Measurements from ENCODE around the gene MCOLN2. TPM values are rescaled to one million over a fixed set of nuclear protein-coding genes. Genes with fewer than 3 reads are reported as not detected.
"Not testable (repeated sequence)": the region's sequence is repeated elsewhere in the genome, so short reads cannot be mapped to it uniquely, and the experiment has no call there.

MCOLN2 gene
- total RNA-seq, 1 donor from 2014 or later = 0.33 TPM

DNA sequence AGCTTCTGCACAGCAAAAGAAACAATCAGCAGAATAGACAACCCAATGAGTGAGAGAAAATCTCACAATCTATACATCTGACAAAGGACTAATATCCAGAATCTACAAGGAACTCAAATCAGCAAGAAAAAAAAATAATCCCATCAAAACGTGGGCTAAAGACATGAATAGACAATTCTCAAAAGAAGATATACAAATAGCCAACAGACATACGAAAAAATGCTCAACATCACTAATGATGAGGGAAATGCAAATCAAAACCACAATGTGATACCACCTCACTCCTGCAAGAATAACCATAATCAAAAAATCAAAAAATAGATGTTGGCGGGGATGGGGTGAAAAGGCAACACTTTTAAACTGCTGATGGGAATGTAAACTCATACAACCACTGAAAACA is 10.4 kb downstream of the MCOLN2 start:
- DNase-seq (ENCODE audit: low spot score); ATAC-seq: not testable (repeated sequence)

DNA sequence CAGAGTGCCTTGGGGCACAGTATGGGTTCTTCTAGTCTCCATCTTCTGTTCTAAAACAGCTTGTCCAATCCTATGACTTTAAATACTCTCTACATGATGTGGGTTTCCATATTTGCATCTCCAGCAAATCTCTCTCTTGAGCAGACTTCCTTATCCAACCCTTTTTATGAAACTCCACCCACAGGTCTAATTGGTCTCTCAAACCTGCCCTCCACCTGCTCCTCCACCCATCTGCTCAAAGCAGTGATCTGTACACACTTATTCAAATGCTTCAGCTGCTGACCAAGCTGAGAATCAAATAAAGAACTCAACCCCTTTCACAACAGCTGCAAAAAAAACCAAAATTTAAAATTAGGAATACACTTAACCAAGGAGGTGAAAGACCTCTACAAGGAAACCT is 11.5 kb downstream of the MCOLN2 start:
- ATAC-seq (no peak), DNase-seq (ENCODE audit: low spot score) (no peak)

DNA sequence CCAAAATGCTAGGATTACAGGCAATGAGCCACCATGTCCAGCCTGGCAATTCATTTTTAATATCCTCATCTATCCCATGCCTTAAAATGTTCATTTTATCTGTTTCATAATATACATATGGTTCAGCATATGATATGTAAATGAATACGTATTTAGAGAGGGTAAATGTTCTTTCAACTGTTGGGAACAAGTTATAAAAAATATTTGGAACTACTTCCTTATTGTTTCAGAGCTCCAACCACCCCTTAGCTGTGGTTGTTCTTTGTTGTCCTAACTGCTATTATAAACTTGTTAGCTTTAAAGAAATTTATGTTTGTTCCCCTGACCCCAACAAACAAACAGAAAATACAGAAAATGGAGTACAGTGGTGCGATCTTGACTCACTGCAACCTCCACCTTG is 14.5 kb downstream of the MCOLN2 start:
- no peak for DNase-seq (ENCODE audit: low spot score)
- ATAC-seq = no peak

DNA sequence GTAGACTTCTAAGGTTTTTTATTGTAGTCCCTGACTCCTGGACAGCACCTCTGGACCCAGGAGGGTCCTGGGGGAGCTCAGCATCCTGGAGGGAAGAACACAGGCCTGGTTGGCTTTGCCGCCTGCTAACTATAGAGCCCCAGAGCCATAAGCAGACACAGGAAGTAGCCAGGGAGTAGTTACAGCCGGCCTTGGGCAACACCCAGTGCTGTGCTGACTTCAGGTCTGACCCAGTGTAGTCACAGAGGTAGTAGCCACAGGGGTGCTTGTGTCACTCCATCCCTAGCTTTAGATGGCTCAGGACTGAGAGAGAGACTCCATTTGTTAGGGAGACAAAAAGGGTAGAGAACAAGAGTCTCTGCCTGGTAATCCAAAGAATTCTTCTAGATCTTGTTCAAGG is 21.9 kb downstream of the MCOLN2 start:
- ATAC-seq = no peak
- no peak for DNase-seq (ENCODE audit: low spot score)

DNA sequence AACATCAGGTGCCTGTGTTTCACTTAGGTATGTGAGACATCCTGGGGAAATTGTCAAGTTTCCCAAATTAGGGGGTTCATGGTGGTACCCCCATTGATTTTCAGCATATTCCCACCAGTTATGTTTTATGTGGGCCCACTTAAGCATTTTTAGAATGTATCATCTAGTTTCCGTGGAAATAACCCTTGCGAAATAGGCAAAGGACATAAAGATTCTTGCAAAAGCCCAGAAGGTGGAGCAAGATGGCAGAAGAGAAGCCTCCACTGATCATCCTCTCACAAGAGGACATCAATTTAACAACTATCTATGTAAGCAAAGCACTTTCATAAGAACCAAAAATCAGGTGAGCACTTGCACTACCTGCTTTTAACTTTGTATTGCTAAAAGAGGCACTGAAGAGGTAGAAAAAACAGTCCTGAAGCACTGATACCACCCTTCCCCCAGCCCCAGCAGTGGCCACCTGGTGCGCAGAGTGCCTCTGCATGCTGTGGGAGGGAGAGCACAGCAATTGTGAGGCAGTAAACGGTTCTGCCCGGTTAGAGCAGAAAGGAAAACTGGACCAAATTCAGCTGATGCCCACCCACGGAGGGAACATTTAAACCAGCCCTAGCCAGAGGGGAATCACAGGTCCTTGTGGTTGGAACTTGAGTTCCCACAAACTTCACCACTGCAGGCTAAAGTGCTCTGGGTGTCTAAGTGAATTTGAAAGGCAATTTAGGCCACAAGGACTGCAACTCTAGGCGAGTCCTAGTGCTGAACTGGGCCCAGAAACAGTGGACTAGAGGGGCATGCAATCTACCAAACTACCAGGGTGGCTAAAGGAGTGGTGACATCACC is 23.2 kb downstream of the MCOLN2 start:
- ATAC-seq (no peak), DNase-seq (ENCODE audit: low spot score) (no peak)

DNA sequence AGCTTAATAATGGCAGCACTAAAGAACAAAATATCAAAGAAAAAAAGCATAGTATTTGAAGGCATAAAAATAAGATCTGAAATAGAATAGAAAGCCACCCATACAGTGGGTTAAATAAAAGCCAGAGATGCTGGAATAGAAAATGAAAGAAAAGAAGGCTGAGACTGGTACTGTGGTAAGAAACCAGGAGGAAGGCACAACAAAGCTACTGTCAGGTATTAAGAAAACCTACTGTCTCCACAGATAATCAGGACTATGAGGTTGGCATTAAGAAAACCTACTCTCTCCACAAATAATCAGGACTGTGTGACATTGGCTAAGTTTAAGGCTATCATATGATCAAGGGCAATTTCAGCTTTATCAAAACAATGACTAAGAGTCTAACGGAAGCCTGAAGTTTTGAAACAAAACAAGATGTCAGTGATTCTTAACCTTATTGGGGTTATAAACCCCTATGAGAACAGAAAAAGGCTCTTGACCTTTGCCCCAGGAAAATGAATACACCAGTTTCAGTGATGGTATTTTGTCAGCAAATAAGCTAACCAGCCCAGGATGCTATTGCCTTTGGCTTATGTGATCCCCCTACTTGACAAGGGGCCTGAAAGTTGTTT is 24.4 kb downstream of the MCOLN2 start:
- no peak for ATAC-seq
- no peak for DNase-seq (ENCODE audit: low spot score)

DNA sequence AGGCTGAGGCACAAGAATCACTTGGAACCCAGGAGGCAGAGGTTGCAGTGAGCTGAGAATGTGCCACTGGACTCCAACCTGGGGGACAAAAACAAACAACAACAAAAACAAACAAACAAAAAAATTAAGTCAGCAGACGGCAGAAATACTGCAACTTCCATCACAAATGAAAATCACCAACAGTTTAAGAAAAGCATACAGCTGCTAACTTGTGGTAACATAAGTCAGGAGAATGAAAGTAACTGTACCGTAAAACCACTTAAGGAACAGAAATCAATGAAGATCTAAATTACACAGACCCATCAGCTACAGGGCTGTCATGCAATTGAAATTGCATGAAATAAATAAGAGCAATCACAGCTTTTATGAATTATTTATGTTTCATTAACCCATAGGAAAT is 25.0 kb downstream of the MCOLN2 start:
- no peak for DNase-seq (ENCODE audit: low spot score)
- ATAC-seq = no peak

DNA sequence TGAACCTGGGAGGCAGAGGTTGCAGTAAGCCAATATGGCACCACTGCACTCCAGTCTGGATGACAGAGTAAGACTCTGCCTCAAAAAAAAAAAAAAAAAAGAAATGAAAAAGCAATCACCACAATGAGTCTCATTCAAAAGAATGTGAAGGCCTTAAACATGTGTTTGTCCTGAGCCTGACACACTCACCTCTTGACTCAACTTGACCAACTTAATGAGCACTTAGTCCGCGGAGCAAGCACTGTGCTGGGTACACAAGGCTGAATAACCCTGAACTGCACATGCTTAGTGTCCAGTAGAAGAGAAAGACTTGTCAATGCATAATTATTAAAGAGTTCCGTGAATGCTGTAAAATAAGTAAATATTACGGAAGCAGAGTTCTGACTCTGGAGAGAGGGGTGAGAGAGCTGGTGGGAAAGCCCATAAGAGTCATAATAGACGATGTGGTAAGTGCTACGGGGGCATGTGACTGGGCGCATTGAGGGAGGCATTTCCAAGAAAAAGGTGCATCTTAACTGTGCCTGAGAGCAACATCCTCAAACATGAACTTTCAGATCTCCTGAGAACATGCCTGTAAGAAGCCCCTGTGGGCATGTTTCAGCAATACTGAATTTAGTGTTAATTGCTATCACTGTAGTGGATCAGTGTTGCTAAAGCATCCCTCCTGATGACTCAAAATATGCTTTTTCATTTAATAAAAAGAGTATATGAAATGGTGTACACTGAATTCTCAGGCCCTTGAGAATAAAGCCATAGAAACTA is 27.2 kb downstream of the MCOLN2 start:
- no peak for ATAC-seq
- DNase-seq (ENCODE audit: low spot score) = no peak

DNA sequence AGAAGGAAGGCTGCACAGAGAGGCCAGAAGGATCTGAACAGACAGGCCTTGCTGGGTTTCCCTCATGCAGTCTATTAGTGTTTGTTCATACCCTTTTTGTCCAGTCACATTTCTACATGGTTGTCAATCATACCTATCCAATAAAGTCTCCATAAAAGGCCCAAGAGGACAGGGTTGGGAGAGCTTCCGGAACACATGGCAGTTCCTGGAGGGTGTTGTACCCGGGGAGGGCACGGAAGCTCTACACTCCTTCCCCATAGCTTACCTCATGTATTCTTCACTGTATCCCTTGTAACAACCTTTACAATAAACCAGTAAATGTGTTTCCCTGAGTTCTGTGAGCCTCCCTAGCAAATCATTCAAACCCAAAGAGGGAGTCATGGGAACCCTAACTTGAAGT is 28.0 kb downstream of the MCOLN2 start:
- ATAC-seq (no peak), DNase-seq (ENCODE audit: low spot score) (no peak)

DNA sequence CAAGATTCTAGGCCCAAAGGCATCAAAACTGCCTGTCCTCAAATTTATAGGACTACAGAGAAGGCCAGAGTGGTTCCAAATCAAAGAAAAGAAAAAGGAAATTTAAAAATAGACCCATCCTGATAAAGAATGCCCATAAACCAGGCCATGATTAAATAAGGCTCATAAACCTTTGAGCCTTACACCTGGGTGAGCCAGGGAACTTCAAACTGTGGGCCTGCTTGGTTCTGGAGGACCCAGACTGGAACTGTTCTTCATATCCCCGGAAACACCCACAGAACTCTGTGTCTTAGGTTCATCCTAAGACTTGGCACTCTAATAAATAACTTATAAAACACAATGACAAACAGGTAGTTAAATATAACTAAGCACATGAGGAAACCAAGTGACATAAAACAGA is 28.8 kb downstream of the MCOLN2 start:
- ATAC-seq (no peak), DNase-seq (ENCODE audit: low spot score) (no peak)

DNA sequence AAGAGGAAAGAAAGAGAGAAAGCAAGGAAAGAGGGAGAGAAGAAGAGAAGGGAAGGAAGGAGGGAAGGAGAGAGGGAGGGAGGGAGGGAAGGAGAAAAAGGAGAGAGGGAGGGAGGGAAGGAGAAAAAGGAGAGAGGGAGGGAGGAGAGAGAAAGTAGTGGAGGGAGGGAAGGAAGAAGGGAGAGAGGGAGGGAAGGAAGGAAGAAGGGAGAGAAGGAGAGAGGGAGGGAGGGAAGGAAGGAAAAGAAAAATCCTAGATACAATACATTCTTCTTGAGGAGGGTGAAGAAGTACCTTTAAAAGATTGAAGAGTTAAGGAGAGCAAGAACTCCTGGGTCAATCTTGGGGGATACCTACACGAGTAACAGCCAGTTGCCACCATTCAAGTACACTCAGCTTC is 29.2 kb downstream of the MCOLN2 start:
- DNase-seq (ENCODE audit: low spot score) (no peak), ATAC-seq (no peak)

DNA sequence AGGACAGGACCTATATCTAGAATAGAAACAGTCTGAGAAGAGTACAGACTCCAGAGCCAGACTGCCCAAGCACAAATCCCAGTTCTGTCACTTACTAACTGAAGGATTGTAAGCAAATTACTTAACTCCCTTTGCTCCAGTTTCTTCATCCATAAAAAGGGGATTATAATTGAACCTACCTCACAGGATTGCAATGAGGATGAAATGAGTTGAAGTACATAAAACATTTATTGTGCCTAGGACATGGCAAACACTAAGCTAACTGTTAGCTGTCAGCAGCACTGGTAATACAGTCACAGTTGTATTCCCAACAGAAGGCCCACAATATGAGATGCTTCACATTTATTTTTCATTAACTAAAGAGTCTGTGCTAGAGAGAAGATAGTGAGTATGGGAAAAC is 33.9 kb downstream of the MCOLN2 start:
- no peak for ATAC-seq
- no peak for DNase-seq (ENCODE audit: low spot score)

DNA sequence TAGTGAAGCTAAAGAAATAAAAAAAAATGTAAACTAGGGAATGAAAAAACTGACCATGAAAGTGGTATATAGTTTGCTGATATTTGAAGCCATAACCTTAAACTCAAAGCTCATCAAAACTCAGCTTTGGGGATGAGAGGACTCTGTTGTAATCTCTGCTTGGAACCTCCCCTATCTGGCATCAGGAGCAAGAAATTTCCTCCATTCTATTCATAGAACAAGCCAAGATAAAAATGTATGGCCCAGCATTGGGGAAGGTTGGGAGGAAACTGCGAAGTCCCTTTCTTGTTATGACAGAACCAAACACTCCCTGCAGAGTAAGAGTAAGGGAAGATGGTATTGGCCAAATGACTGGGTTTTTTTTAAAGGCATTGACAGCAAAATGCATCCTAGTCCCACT is 35.6 kb downstream of the MCOLN2 start:
- ATAC-seq = no peak
- no peak for DNase-seq (ENCODE audit: low spot score)

DNA sequence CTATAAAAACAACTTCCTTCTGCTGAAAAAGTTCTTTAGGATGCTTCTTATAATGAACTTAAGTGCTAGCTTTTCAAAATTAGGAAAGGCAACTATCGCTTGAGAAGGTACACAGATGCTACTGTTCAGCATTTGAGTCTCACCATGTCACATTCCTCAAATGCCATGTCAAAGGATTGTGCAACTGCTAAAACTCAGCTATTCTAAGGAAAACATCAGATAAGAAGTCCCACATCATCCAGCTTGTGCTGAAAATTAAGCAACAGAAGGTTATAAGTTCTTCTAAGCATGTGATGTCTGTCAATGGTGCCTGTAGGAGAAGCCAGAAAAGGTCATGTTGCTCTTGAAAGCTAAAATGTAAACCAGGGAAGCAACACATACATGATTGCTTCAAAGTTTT is 36.5 kb downstream of the MCOLN2 start:
- no peak for ATAC-seq
- DNase-seq (ENCODE audit: low spot score) = no peak

DNA sequence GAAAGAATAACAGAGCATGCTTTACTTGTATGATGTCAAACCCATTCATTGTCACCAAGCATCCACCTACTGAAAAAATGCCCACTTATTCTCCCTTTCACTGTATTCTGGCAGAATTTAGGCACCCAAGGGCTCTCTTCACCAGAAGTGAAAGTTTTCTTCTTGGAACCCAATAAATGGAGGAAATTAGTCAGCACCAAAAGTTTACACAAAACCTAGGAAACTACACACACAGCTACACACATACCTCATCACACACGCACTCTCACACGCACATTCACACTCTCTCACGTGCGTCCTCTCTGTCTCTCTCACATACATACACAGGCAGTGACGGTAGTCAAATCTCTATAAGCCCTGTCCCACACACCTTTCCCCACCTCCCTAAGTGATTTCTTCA is 37.6 kb downstream of the MCOLN2 start:
- DNase-seq (ENCODE audit: low spot score) (no peak), ATAC-seq (no peak)

DNA sequence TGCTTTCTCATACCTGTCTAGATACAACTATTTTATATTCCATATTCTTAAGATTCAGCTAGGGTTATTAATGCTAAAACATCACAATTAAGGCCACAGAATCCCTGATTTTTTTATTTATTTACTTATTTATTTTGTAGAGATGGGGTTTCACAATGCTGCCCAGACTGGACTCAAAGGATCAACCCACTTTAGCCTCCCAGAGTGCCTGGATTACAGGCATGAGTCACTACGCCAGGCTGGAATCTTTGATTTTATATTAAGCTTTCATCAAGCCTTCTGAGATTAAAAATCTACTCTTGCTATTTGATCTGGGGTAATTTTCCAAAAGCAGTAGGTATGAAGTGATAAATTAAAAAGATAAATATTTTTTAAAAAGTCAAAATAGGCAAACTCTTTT is 38.9 kb downstream of the MCOLN2 start:
- ATAC-seq = no peak
- no peak for DNase-seq (ENCODE audit: low spot score)

DNA sequence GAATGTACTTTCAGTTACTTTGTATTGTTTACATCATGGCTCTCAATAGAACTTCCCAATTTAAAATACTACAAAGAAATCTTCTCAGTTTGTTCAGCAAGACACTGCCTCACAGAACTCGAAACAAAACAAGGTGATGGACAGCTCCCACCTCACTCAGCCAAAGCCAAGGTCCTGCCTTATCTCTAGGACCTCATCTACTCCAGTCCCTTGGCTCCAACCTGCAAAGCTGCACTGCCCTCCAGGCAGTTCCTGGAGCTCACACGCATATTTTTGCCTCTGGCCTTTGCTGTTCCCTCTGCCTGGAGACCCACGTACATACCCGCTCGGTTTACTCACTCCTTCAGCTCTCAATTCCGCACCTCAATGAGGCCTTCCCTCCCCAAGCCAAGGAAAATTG is 40.3 kb downstream of the MCOLN2 start:
- no peak for ATAC-seq
- DNase-seq (ENCODE audit: low spot score) = no peak

DNA sequence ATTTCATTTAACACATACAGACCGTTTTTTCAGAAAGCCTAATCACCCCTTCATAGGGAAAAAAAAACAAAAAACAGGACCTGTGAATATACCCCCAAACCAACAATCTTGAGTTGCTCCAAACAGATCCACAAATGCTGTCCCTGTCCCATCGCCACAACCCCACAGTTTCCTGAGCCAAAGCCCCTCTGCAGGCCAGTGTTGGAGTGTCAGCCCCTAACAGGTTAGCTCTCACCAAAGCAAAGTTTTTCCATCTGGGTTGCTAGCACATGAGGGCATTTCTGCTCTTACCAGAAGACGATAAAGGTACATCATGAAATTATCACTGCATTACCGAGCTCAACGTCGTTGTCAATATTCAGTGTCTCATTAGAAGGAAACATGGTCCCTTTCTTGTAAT is 40.8 kb downstream of the MCOLN2 start:
- no peak for DNase-seq (ENCODE audit: low spot score)
- ATAC-seq = no peak

DNA sequence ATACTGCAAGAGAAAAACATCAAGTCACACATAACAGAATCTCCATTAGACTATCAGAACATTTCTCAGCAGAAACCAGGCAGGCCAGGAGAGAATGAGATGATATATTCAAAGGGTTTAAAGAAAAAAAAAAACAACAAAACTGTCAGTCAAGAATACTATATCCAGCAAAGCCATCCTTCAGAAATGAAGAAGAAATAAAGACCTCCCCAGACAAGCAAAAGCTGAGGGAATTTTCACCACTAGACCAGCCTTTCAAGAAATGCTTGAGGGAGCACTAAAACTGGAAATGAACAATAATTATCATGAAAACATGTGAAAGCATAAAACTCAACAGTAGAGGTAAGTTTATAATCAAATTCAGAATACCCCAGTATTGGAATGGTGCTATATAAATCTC is 47.2 kb downstream of the MCOLN2 start:
- DNase-seq (ENCODE audit: low spot score) (no peak), ATAC-seq (no peak)

DNA sequence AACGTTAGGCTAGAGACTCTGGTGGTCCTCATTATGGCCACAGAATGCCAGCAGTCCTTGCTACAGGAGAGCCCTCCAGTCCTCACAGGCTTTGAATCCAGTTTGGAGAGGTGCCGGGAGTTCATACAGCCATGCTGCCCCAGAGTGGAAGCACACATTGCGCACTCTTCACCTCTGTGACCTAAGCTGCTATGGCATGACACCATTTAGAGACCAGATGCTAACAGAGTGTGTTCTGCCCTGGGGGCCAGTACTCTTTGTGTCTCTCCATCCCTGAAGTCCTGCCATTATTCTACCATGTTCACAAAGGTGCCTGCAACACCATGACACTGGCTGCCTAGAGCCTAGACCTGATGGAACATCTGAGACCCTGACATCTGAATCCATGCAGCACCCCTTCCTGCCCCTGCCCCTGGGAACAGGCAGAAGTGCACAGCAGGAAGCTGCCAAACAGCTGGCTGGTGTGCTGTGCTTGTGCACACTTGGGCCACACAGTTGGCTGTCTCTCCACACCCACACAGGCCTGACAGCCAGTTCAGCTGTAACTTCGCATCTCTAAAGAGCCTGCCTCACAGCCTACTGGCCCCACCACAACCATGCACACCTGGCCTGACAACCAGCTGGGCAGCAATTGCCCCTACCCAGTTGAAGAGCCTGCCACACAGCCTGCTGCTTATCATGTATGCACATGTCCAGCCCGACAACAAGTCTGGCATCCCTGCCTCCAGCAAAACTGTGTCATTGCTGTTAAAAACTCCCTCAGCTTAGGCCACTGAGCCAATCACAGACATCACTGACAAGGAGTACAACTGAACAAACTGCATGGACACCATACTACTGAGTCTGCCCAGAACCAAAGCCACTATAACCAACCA is 49.1 kb downstream of the MCOLN2 start:
- no peak for ATAC-seq
- DNase-seq (ENCODE audit: low spot score) = no peak

DNA sequence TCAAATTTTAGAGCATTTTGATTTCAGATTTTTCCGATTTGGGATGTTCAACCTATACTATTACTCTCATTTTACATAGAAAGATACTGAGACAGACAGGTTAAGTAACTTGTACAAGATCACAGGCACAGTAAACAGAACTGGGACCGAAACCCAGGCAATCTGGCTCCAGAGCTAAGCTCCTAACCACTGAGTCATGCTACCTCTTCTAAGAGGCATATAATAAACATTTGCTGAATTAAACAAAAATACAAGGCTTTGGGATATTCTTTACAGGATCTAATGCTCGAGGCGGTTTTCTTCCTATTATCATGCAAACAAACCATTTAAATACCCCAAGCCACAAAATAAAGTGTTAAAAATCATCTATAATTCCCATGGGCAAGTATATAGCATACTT is 50.3 kb downstream of the MCOLN2 start:
- no peak for DNase-seq (ENCODE audit: low spot score)
- no peak for ATAC-seq

Measured in left lobe of liver (tissue), 2 donors.